Measurements from ENCODE around the gene UBAC2.

DNA sequence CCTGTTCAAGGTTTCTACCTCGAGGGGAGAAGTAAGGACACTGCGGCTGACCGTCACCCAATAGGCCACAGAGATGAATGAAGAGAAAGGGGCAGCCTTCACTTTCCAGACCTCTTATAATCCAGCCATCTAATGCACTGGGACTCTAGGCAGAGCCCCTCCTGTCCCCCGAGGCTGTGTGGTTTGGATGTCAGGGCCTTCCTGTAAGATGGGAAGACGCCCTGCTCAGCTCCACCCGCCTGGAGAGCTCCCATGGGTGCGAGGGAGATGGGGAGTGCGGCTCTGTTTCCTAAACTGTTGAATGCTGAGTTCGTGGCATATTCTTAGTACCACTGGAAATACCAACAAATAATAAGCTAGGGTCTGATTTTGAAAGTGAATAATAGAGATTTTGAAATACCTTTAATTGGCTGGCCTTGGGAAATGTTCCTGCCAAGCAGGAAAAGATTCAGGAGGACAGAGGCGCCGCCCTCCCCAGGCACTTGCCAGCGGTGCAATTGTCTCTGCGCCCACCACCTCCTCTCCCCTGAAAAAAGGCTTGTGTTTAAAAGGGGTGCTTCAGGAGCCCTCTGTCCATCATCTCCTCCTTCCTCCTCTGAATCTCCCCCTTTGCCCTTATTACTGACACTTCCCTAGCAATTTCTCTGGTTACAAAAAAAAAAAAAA is 191.9 kb downstream of the UBAC2 start:
- TF ChIP-seq POU5F1 (IDR thresholded peaks at IDR 0.05; ENCODE audit: low read depth, low read length) (no peak), MAFK (IDR thresholded peaks at IDR 0.05; ENCODE audit: low read depth, low read length) (no peak), ASH2L (IDR thresholded peaks at IDR 0.05; ENCODE audit: low read length) (no peak), POLR2A (IDR thresholded peaks at IDR 0.05; ENCODE audit: control extremely low read depth in 1 of 2, low read depth in 2 of 2, low read length in 2 of 2) (no peak), SIN3A (conservative IDR thresholded peaks at IDR 0.05 in 1 of 2, IDR thresholded peaks at IDR 0.05 in 1 of 2; ENCODE audit: low read depth in 1 of 2, low read length in 2 of 2) (no peak)
- TF ChIP-seq, protein P1, sequence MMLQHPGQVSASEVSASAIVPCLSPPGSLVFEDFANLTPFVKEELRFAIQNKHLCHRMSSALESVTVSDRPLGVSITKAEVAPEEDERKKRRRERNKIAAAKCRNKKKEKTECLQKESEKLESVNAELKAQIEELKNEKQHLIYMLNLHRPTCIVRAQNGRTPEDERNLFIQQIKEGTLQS (IDR thresholded peaks at IDR 0.05; ENCODE audit: insufficient read depth, low read depth, low read length) = no peak
- TF ChIP-seq, protein P2, sequence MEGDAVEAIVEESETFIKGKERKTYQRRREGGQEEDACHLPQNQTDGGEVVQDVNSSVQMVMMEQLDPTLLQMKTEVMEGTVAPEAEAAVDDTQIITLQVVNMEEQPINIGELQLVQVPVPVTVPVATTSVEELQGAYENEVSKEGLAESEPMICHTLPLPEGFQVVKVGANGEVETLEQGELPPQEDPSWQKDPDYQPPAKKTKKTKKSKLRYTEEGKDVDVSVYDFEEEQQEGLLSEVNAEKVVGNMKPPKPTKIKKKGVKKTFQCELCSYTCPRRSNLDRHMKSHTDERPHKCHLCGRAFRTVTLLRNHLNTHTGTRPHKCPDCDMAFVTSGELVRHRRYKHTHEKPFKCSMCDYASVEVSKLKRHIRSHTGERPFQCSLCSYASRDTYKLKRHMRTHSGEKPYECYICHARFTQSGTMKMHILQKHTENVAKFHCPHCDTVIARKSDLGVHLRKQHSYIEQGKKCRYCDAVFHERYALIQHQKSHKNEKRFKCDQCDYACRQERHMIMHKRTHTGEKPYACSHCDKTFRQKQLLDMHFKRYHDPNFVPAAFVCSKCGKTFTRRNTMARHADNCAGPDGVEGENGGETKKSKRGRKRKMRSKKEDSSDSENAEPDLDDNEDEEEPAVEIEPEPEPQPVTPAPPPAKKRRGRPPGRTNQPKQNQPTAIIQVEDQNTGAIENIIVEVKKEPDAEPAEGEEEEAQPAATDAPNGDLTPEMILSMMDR (IDR thresholded peaks at IDR 0.05; ENCODE audit: control extremely low read depth in 1 of 3, insufficient read depth in 1 of 3, low read depth in 1 of 3, low read length in 3 of 3) = no peak
